SK-N-SH treated with all-trans-retinoic acid at 6 μM for 48 hours (cell line): ENCODE data around the gene CD3D.

Source experiments
- ATAC-seq: fragments of 200-7000 bp; cut with Tn5 transposase; 3 replicates; pipeline ENCODE4 v1.9.1; 2020; ENCODE audit warnings: mild to moderate bottlenecking, moderate library complexity
- ARNTL ChIP-seq: fragments of 450-650 bp; formaldehyde crosslinking; IDR thresholded peaks from 2 replicates; pipeline ENCODE4 v1.5.0; 2020; ENCODE audit warnings: low read depth, mild to moderate bottlenecking, moderate library complexity, borderline replicate concordance
- BACH2 ChIP-seq: fragments of 250-450 bp; sonication (Bioruptor Pico); IDR thresholded peaks from 2 replicates; pipeline ENCODE4 v1.9.0; 2021; ENCODE audit warnings: mild to moderate bottlenecking, borderline replicate concordance
- CREB5 ChIP-seq: fragments of 250-450 bp; sonication (Bioruptor Pico); IDR thresholded peaks from 2 replicates; pipeline ENCODE4 v1.5.1; 2020; ENCODE audit warnings: low read depth, mild to moderate bottlenecking, moderate library complexity
- CSDC2 ChIP-seq: fragments of 250-450 bp; sonication (Bioruptor Pico); IDR thresholded peaks from 2 replicates; pipeline ENCODE4 v1.5.0; 2020; ENCODE audit warnings: mild to moderate bottlenecking, moderate library complexity
- CSRNP3 ChIP-seq: fragments of 250-450 bp; sonication (Bioruptor Pico); IDR thresholded peaks from 2 replicates; pipeline ENCODE4 v1.5.1; 2021; ENCODE audit warnings: mild to moderate bottlenecking, moderate library complexity
- ESRRG ChIP-seq: fragments of 250-450 bp; sonication (Bioruptor Pico); IDR thresholded peaks from 2 replicates; pipeline ENCODE4 v1.6.1; 2021; ENCODE audit warnings: mild to moderate bottlenecking
- GLIS3 ChIP-seq: fragments of 250-450 bp; sonication (Bioruptor Pico); IDR thresholded peaks from 2 replicates; pipeline ENCODE4 v1.5.0; 2020; ENCODE audit warnings: mild to moderate bottlenecking, moderate library complexity
- ISL1 ChIP-seq: fragments of 250-450 bp; sonication (Bioruptor Pico); IDR thresholded peaks from 2 replicates; pipeline ENCODE4 v2.1.2; 2022; ENCODE audit warnings: mild to moderate bottlenecking, moderate library complexity
- OSR1 ChIP-seq: fragments of 250-450 bp; sonication (Bioruptor Pico); IDR thresholded peaks from 2 replicates; pipeline ENCODE4 v1.8.0; 2022; ENCODE audit warnings: moderate library complexity, mild to moderate bottlenecking, inconsistent platforms
- PATZ1 ChIP-seq: fragments of 250-450 bp; sonication (Bioruptor Pico); IDR thresholded peaks from 2 replicates; pipeline ENCODE4 v1.8.0; 2020; ENCODE audit warnings: mild to moderate bottlenecking, moderate library complexity, borderline replicate concordance
- POU6F1 ChIP-seq: fragments of 250-450 bp; sonication (Bioruptor Pico); IDR thresholded peaks from 2 replicates; pipeline ENCODE4 v1.8.0; 2021; ENCODE audit warnings: low read depth, mild to moderate bottlenecking, moderate library complexity, borderline replicate concordance
- PPARA ChIP-seq: fragments of 250-450 bp; sonication (Bioruptor Pico); IDR thresholded peaks from 2 replicates; pipeline ENCODE4 v1.5.0; 2020; ENCODE audit warnings: mild to moderate bottlenecking, borderline replicate concordance
- RARB ChIP-seq: fragments of 250-450 bp; sonication (Bioruptor Pico); IDR thresholded peaks from 2 replicates; pipeline ENCODE4 v1.8.0; 2021; ENCODE audit warnings: mild to moderate bottlenecking, moderate library complexity
- SNAI2 ChIP-seq: fragments of 250-450 bp; sonication (Bioruptor Pico); IDR thresholded peaks from 2 replicates; pipeline ENCODE4 v1.5.0; 2020; ENCODE audit warnings: mild to moderate bottlenecking, moderate library complexity
- TCF4 ChIP-seq: fragments of 250-450 bp; sonication (Bioruptor Pico); IDR thresholded peaks from 2 replicates; pipeline ENCODE4 v1.8.0; 2021; ENCODE audit warnings: mild to moderate bottlenecking, moderate library complexity, borderline replicate concordance
- TOX ChIP-seq: fragments of 250-450 bp; sonication (Bioruptor Pico); IDR thresholded peaks from 2 replicates; pipeline ENCODE4 v1.8.0; 2021; ENCODE audit warnings: mild to moderate bottlenecking, moderate library complexity, borderline replicate concordance
- TSHZ2 ChIP-seq: fragments of 250-450 bp; sonication (Bioruptor Pico); IDR thresholded peaks from 2 replicates; pipeline ENCODE4 v1.5.0; 2020; ENCODE audit warnings: mild to moderate bottlenecking, moderate library complexity
- ZC3H10 ChIP-seq: fragments of 250-450 bp; sonication (Bioruptor Pico); IDR thresholded peaks from 2 replicates; pipeline ENCODE4 v1.5.1; 2021; ENCODE audit warnings: mild to moderate bottlenecking, moderate library complexity
- ZFP30 ChIP-seq: fragments of 450-650 bp; formaldehyde crosslinking; IDR thresholded peaks from 2 replicates; pipeline ENCODE4 v1.5.0; 2022; ENCODE audit warnings: mild to moderate bottlenecking, moderate library complexity
- ZNF565 ChIP-seq: fragments of 450-650 bp; formaldehyde crosslinking; conservative IDR thresholded peaks from 2 replicates; pipeline ENCODE4 v1.5.0; 2020; ENCODE audit warnings: low read depth, mild to moderate bottlenecking, moderate library complexity
- ZNF70 ChIP-seq: fragments of 450-650 bp; formaldehyde crosslinking; IDR thresholded peaks from 2 replicates; pipeline ENCODE4 v1.5.0; 2020; ENCODE audit warnings: mild to moderate bottlenecking, moderate library complexity
- ZNF8 ChIP-seq: fragments of 450-650 bp; formaldehyde crosslinking; IDR thresholded peaks from 2 replicates; pipeline ENCODE4 v1.5.0; 2020; ENCODE audit warnings: mild to moderate bottlenecking, moderate library complexity

CD3D gene

GRCh38 chr11:118341815-118342489 lies 553 bp downstream of the CD3D start:
- no peak for TF ChIP-seq CSRNP3 (CRISPR knock-in tag)
- TF ChIP-seq GLIS3 (CRISPR knock-in tag), result no peak
- TF ChIP-seq RARB (CRISPR knock-in tag), result no peak
- no peak for TF ChIP-seq CSDC2 (CRISPR knock-in tag)
- no peak for TF ChIP-seq SNAI2
- no peak for TF ChIP-seq POU6F1 (CRISPR knock-in tag)
- TF ChIP-seq CREB5 (CRISPR knock-in tag), result no peak
- TF ChIP-seq OSR1 (CRISPR knock-in tag), result no peak
- no peak for TF ChIP-seq TCF4 (CRISPR knock-in tag)
- TF ChIP-seq BACH2 (CRISPR knock-in tag), result no peak
- no peak for TF ChIP-seq PATZ1 (CRISPR knock-in tag)
- TF ChIP-seq ZC3H10 (CRISPR knock-in tag), result no peak
- no peak for TF ChIP-seq ZNF565 (CRISPR knock-in tag)
- TF ChIP-seq ARNTL (CRISPR knock-in tag), result no peak
- TF ChIP-seq ZNF70 (CRISPR knock-in tag), result no peak
- TF ChIP-seq, all 23 proteins: peak for 0
- no peak for ATAC-seq

- no peak for ATAC-seq
- TF ChIP-seq GLIS3 (CRISPR knock-in tag) (no peak), CSRNP3 (CRISPR knock-in tag) (no peak), PPARA (CRISPR knock-in tag) (no peak), ZNF70 (CRISPR knock-in tag) (no peak), ZFP30 (CRISPR knock-in tag) (no peak), OSR1 (CRISPR knock-in tag) (no peak), SNAI2 (no peak), CSDC2 (CRISPR knock-in tag) (no peak), TOX (no peak), ARNTL (CRISPR knock-in tag) (no peak), TSHZ2 (CRISPR knock-in tag) (no peak), ZNF8 (CRISPR knock-in tag) (no peak), RARB (CRISPR knock-in tag) (no peak), ISL1 (CRISPR knock-in tag) (no peak), ZC3H10 (CRISPR knock-in tag) (no peak), ESRRG (CRISPR knock-in tag) (no peak), POU6F1 (CRISPR knock-in tag) (no peak)
Observed at GRCh38 chr11:118341261-118341660, 1.2 kb downstream of the CD3D start.
